B cell (primary cell): ENCODE data around the gene MAD2L2. TPM values are rescaled to one million over a fixed set of nuclear protein-coding genes. Genes with fewer than 3 reads are reported as not detected.
A peak's percentile ranks its signal among the peaks of the same experiment; 100 is the strongest.

Experiments used
- ATAC-seq: fragments of 200-7000 bp; cut with Tn5 transposase; one replicate; pipeline ENCODE4 v1.10.0; 2021; ENCODE audit warnings: low read depth, mild to moderate bottlenecking, moderate number of reproducible peaks, moderate library complexity
- CTCF ChIA-PET: fragments of 350-600 bp; sonication (Branson Sonifier 250); formaldehyde crosslinking; loops from one replicate; lab custom pipeline; 2021; ENCODE audit warnings: antibody characterized with exemption, inconsistent platforms; lab: Charles Lee
- POLR2A ChIA-PET: fragments of 350-600 bp; sonication (Branson Sonifier 250); formaldehyde crosslinking; loops from one replicate; lab custom pipeline; 2021; ENCODE audit warnings: antibody characterized with exemption; lab: Charles Lee
- DNase-seq: peaks from one replicate; pipeline ENCODE4 v3.0.0; 2013
- H2AFZ ChIP-seq: 2 replicates; pipeline ENCODE4 v1.6.1; 2012; ENCODE audit warnings: mild to moderate bottlenecking, low read depth, low read length; ENCODE audit not compliant: insufficient read depth, poor library complexity, severe bottlenecking
- H3K27ac ChIP-seq, 2 donors: 1 replicate in 1 of 2; 2 replicates in 1 of 2; pipeline ENCODE4 v1.5.1; 2012 to 2013; ENCODE audit warnings: low read length in 2 of 2, mild to moderate bottlenecking in 2 of 2, moderate library complexity in 1 of 2
- H3K27me3 ChIP-seq, 4 experiments: fragments of 200-600 bp in 1 of 4; sonication (generic) in 1 of 4; replicated peaks in 1 of 4; 1 replicate in 2 of 4; 2 replicates in 2 of 4; pipeline versions ENCODE4 v1.6.1 to v1.7.0; 2013 to 2016; ENCODE audit warnings: low read length in 3 of 4, mild to moderate bottlenecking in 2 of 4, mixed read lengths in 1 of 4, moderate library complexity in 1 of 4; ENCODE audit not compliant: insufficient read depth in 4 of 4, control insufficient read depth in 3 of 4; ENCODE audit errors: control extremely low read depth in 1 of 4
- H3K36me3 ChIP-seq, 2 experiments: replicated peaks in 1 of 2; 1 replicate in 1 of 2; 2 replicates in 1 of 2; pipeline versions ENCODE4 v1.6.1 to v1.7.1; 2013; ENCODE audit warnings: low read length in 1 of 2; ENCODE audit not compliant: insufficient read depth in 2 of 2, control insufficient read depth in 1 of 2; ENCODE audit errors: control extremely low read depth in 1 of 2, extremely low read depth in 1 of 2
- H3K4me1 ChIP-seq, 2 donors: fragments of 200-600 bp in 1 of 2; sonication (generic) in 1 of 2; 1 replicate in 1 of 2; 2 replicates in 1 of 2; pipeline versions ENCODE4 v1.5.1 to v1.6.1; 2013 to 2017; ENCODE audit warnings: low read length in 2 of 2; ENCODE audit not compliant: control insufficient read depth in 2 of 2, insufficient read depth in 2 of 2
- H3K4me2 ChIP-seq: replicated peaks from 2 replicates; pipeline ENCODE3; 2012; ENCODE audit warnings: mild to moderate bottlenecking, low read depth, low read length; ENCODE audit not compliant: poor library complexity, severe bottlenecking
- H3K4me3 ChIP-seq, 5 experiments: fragments of 200-600 bp in 1 of 5; sonication (generic) in 1 of 5; 1 replicate in 3 of 5; 2 replicates in 2 of 5; pipeline versions ENCODE4 v1.5.1 to v1.7.0; 2011 to 2016; ENCODE audit warnings: low read length in 4 of 5, mild to moderate bottlenecking in 4 of 5, low read depth in 2 of 5, control low read depth in 1 of 5, moderate library complexity in 1 of 5; ENCODE audit not compliant: insufficient read depth in 1 of 5; ENCODE audit errors: control extremely low read depth in 1 of 5, extremely low read depth in 1 of 5
- H3K79me2 ChIP-seq: fragments of 200-600 bp; sonication (generic); one replicate; pipeline ENCODE4 v1.6.0; 2016; ENCODE audit warnings: low read length; ENCODE audit not compliant: control insufficient read depth, insufficient read depth
- H3K9ac ChIP-seq: fragments of 200-600 bp; sonication (generic); 2 replicates; pipeline ENCODE4 v1.6.1; 2017; ENCODE audit warnings: mild to moderate bottlenecking, low read length, moderate library complexity
- H3K9me3 ChIP-seq, 3 donors: one replicate each; pipeline versions ENCODE4 v1.6.1 to v1.7.1; 2013; ENCODE audit warnings: low read length in 2 of 3; ENCODE audit not compliant: control insufficient read depth in 2 of 3, insufficient read depth in 1 of 3; ENCODE audit errors: control extremely low read depth in 1 of 3
- H4K20me1 ChIP-seq: 2 replicates; pipeline ENCODE4 v1.6.0; 2012; ENCODE audit warnings: mild to moderate bottlenecking, low read length; ENCODE audit not compliant: insufficient read depth, control insufficient read depth, poor library complexity, severe bottlenecking
- H3K27ac Mint-ChIP-seq: one replicate; pipeline ENCODE4 v1.8.0; 2021; ENCODE audit warnings: mixed read lengths
- H3K27me3 Mint-ChIP-seq: one replicate; pipeline ENCODE4 v1.8.0; 2021; ENCODE audit warnings: mixed read lengths
- H3K4me1 Mint-ChIP-seq: one replicate; pipeline ENCODE4 v1.8.0; 2021; ENCODE audit warnings: mixed read lengths
- H3K4me3 Mint-ChIP-seq: one replicate; pipeline ENCODE4 v1.8.0; 2021; ENCODE audit warnings: mixed read lengths
- H3K9me3 Mint-ChIP-seq: one replicate; pipeline ENCODE4 v1.8.0; 2022; ENCODE audit warnings: mixed read lengths; ENCODE audit not compliant: insufficient read depth
- CTCF ChIP-seq: fragments of 200-600 bp; IDR thresholded peaks from one replicate; pipeline ENCODE4 v1.8.0; 2022; ENCODE audit warnings: antibody characterized with exemption, mild to moderate bottlenecking
- EZH2 ChIP-seq: IDR thresholded peaks from 2 replicates; pipeline ENCODE4 v1.6.1; 2012; ENCODE audit warnings: borderline replicate concordance, low read depth, mild to moderate bottlenecking, moderate library complexity, low read length; ENCODE audit not compliant: insufficient read depth, poor library complexity, severe bottlenecking
- WGBS: methylation state at CpG from one replicate; pipeline ENCODE4 v1.1.5; 2013; ENCODE audit warnings: missing lambda C conversion rate; ENCODE audit not compliant: insufficient coverage; 5-methylcytosine and 5-hydroxymethylcytosine counted together
- intact Hi-C: fragments of 100-400 bp; cut with micrococcal nuclease; formaldehyde crosslinking; loops from one replicate; pipeline ENCODE4 v1.10.0; 2022
- polyA plus RNA-seq: library from polyadenylated mRNA; depleted of rRNA; stranded (reverse); fragments of >200 nt; gene quantifications from 2 replicates; pipeline ENCODE4 v1.2.3, GENCODE V29; 2012
- total RNA-seq, 2 donors: library from RNA; stranded (reverse); fragments of 120-200 nt in 1 of 2; gene quantifications; 1 replicate in 1 of 2; 2 replicates in 1 of 2; pipeline versions ENCODE4 v1.2.3 to v1.2.4, GENCODE V29; 2013 to 2022

MAD2L2 gene
- total and polyA plus RNA-seq, 2 donors (not counting 1 experiment from before 2014, with no cell fraction given) = 29.0 to 42.2 TPM

- Histone ChIP-seq H3K4me3 (no peak overlapping the region), H3K79me2 (peaks cover 14% of the 10 kb centered on the region), H4K20me1 (no peaks in the 10 kb centered on the region), H3K9ac (no peak overlapping the region), H3K27me3 (no peaks in the 10 kb centered on the region), H3K36me3 (peaks cover 0 to 22% of the 10 kb centered on the region in 2 experiments), H3K4me1 (peaks cover 0 to 7% of the 10 kb centered on the region in 2 donors), H3K9me3 (no peaks in the 10 kb centered on the region), H3K4me2 (no peak overlapping the region), H2AFZ (no peak overlapping the region), H3K27ac (no peak overlapping the region)
- Mint-ChIP-seq H3K9me3 (no peaks in the 10 kb centered on the region), H3K27me3 (no peaks in the 10 kb centered on the region), H3K4me3 (no peak overlapping the region), H3K27ac (peak overlapping the region; percentile 59), H3K4me1 (peaks cover 5% of the 10 kb centered on the region)
- POLR2A ChIA-PET = no interaction called here
- WGBS = 68% methylated on average over 5 of the region's 6 CpGs
- ATAC-seq (no peak), DNase-seq (peak; percentile 36)
- intact Hi-C loops = no loop called here
- CTCF ChIA-PET = interaction anchor here (1.2 kb wide), 1 partner anchor 50 kb away, joined by 3 read pairs; no protein-coding TSS in a partner anchor
- TF ChIP-seq CTCF (no peak), EZH2 (no peak)
Measured at GRCh38 chr1:11670747-11671146, 10.2 kb downstream of the MAD2L2 start.

GRCh38 chr1:11668516-11668915 is 12.4 kb downstream of the MAD2L2 start:
- H3K36me3 ChIP-seq = peaks cover 0 to 8% of the 10 kb centered on the region in 2 experiments
- CTCF ChIA-PET = interaction anchor here (0.6 to 0.9 kb wide), 3 partner anchors 51 to 97 kb away, joined by 3 read pairs; no protein-coding TSS in a partner anchor
- H4K20me1 ChIP-seq = no peaks in the 10 kb centered on the region
- H3K9me3 Mint-ChIP-seq = no peaks in the 10 kb centered on the region
- POLR2A ChIA-PET = no interaction called here
- no peaks in the 10 kb centered on the region for H3K27me3 ChIP-seq
- H3K4me3 ChIP-seq = no peak overlapping the region
- H3K27ac Mint-ChIP-seq = no peak overlapping the region
- whole genome bisulfite sequencing = 98% methylated on average over 14 of the region's 14 CpGs
- no peak for DNase-seq
- peaks cover 0 to 16% of the 10 kb centered on the region in 2 donors for H3K4me1 ChIP-seq
- H3K9ac ChIP-seq = no peak overlapping the region
- peaks cover 15% of the 10 kb centered on the region for H3K79me2 ChIP-seq
- H3K4me1 Mint-ChIP-seq = peaks cover 8% of the 10 kb centered on the region
- H3K27me3 Mint-ChIP-seq = no peaks in the 10 kb centered on the region
- H3K27ac ChIP-seq = no peak overlapping the region
- intact Hi-C loops = no loop called here
- H3K9me3 ChIP-seq = no peaks in the 10 kb centered on the region
- no peak for ATAC-seq
- H3K4me3 Mint-ChIP-seq = no peak overlapping the region
- TF ChIP-seq CTCF (no peak), EZH2 (no peak)
- no peak overlapping the region for H2AFZ ChIP-seq
- H3K4me2 ChIP-seq = no peak overlapping the region
